Measurements from ENCODE around the gene DNMT3L.
A peak's percentile ranks its signal among the peaks of the same experiment; 100 is the strongest.

DNMT3L gene

GRCh38 chr21:44296916-44297315 lies 35.2 kb upstream of the DNMT3L start:
- no peak overlapping the region for H3K4me3 ChIP-seq
- H3K27ac ChIP-seq, result peak overlapping the region in 3 of 11 experiments; percentile 18 to 47 (median 40); a peak in 4 of 22 replicates
- no peaks in the 10 kb centered on the region for H3K9me3 ChIP-seq (replicated peaks in 1 of 11)
- peaks cover 57 to 77% (median 66%) of the 10 kb centered on the region in 10 experiments for H3K4me1 ChIP-seq
- no peaks in the 10 kb centered on the region for H3K36me3 ChIP-seq
- peak overlapping the region; percentile 55 to 100 (median 92) for H3K4me2 ChIP-seq
- H3K9ac ChIP-seq, result peak overlapping the region in 5 of 11 experiments; percentile 38 to 57 (median 47); a peak in 4 of 22 replicates
- H3K27me3 ChIP-seq, result no peaks in the 10 kb centered on the region
- peaks cover 14 to 16% (median 15%) of the 10 kb centered on the region in 11 experiments for H4K20me1 ChIP-seq
- TF ChIP-seq Cebpa-rat (IDR thresholded peaks at IDR 0.05), result no peak

GRCh38 chr21:44296103-44296519 lies 34.4 kb upstream of the DNMT3L start:
- H3K4me3 ChIP-seq, result no peak overlapping the region; a peak in 1 of 20 replicates
- no peaks in the 10 kb centered on the region for H3K9me3 ChIP-seq (replicated peaks in 1 of 11)
- H4K20me1 ChIP-seq, result peaks cover 6 to 8% (median 7%) of the 10 kb centered on the region in 11 experiments
- no peak for TF ChIP-seq Cebpa-rat (IDR thresholded peaks at IDR 0.05)
- H3K9ac ChIP-seq, result peak overlapping the region in 10 of 11 experiments; percentile 16 to 65 (median 48); a peak in 15 of 22 replicates
- H3K4me2 ChIP-seq, result peak overlapping the region; percentile 77 to 95 (median 89)
- peak overlapping the region in 9 of 11 experiments; percentile 25 to 63 (median 44); a peak in 15 of 22 replicates for H3K27ac ChIP-seq
- H3K27me3 ChIP-seq, result no peaks in the 10 kb centered on the region
- peaks cover 49 to 70% (median 58%) of the 10 kb centered on the region in 10 experiments for H3K4me1 ChIP-seq
- H3K36me3 ChIP-seq, result no peaks in the 10 kb centered on the region

- Histone ChIP-seq H3K4me3 (no peak overlapping the region; a peak in 1 of 20 replicates), H3K36me3 (no peaks in the 10 kb centered on the region), H3K4me1 (peaks cover 48 to 65% (median 53%) of the 10 kb centered on the region in 10 experiments), H3K27ac (peak overlapping the region in 9 of 11 experiments; percentile 25 to 63 (median 44); a peak in 15 of 22 replicates), H4K20me1 (peaks cover 1 to 8% (median 2%) of the 10 kb centered on the region in 11 experiments; a peak in 18 of 22 replicates), H3K9ac (peak overlapping the region in 9 of 11 experiments; percentile 16 to 65 (median 50); a peak in 15 of 22 replicates), H3K9me3 (replicated peaks in 1 of 11) (no peaks in the 10 kb centered on the region), H3K27me3 (no peaks in the 10 kb centered on the region), H3K4me2 (peak overlapping the region; percentile 77 to 95 (median 89))
- no peak for TF ChIP-seq Cebpa-rat (IDR thresholded peaks at IDR 0.05)
These were observed 33.9 kb upstream of the DNMT3L start for GRCh38 chr21:44295646-44296045.

- H3K9me3 ChIP-seq (replicated peaks in 1 of 11), result no peaks in the 10 kb centered on the region
- peak overlapping the region; percentile 77 to 95 (median 89) for H3K4me2 ChIP-seq
- peak overlapping the region in 10 of 11 experiments; percentile 5 to 65 (median 48); a peak in 16 of 22 replicates for H3K9ac ChIP-seq
- H3K27me3 ChIP-seq, result no peaks in the 10 kb centered on the region
- H3K27ac ChIP-seq, result peak overlapping the region in 8 of 11 experiments; percentile 7 to 63 (median 48); a peak in 12 of 22 replicates
- TF ChIP-seq Cebpa-rat (IDR thresholded peaks at IDR 0.05), result no peak
- peaks cover 48 to 64% (median 53%) of the 10 kb centered on the region in 10 experiments for H3K4me1 ChIP-seq
- H3K36me3 ChIP-seq, result no peaks in the 10 kb centered on the region
- peaks cover 0 to 10% (median 0%) of the 10 kb centered on the region in 11 experiments; a peak in 1 of 22 replicates for H4K20me1 ChIP-seq
- peak overlapping the region in 2 of 10 experiments; percentile 10 to 15; a peak in 4 of 20 replicates for H3K4me3 ChIP-seq
These were observed 33.5 kb upstream of the DNMT3L start for GRCh38 chr21:44295163-44295573.

- Histone ChIP-seq H3K4me1 (peaks cover 48 to 63% (median 53%) of the 10 kb centered on the region in 10 experiments), H3K27me3 (no peaks in the 10 kb centered on the region), H3K9ac (peak overlapping the region; percentile 5 to 65 (median 46); a peak in 16 of 22 replicates), H3K4me3 (peak overlapping the region in 2 of 10 experiments; percentile 10 to 15; a peak in 4 of 20 replicates), H3K27ac (peak overlapping the region in 7 of 11 experiments; percentile 12 to 63 (median 53); a peak in 12 of 22 replicates), H3K36me3 (no peaks in the 10 kb centered on the region), H3K9me3 (replicated peaks in 1 of 11) (no peaks in the 10 kb centered on the region), H4K20me1 (peaks cover 0 to 16% (median 0%) of the 10 kb centered on the region in 11 experiments; a peak in 1 of 22 replicates), H3K4me2 (peak overlapping the region; percentile 77 to 95 (median 89))
- TF ChIP-seq Cebpa-rat (IDR thresholded peaks at IDR 0.05), result no peak
These were observed 32.9 kb upstream of the DNMT3L start for GRCh38 chr21:44294391-44295162.

- TF ChIP-seq Cebpa-rat (IDR thresholded peaks at IDR 0.05), result no peak
- Histone ChIP-seq H3K4me3 (no peak overlapping the region), H3K9ac (no peak overlapping the region), H3K4me1 (peaks cover 42 to 55% (median 44%) of the 10 kb centered on the region in 10 experiments), H3K4me2 (0 out of 22 replicates have a peak overlapping the region, but pooled peaks of 1 of the 11 experiments have one; percentile 21), H3K27me3 (no peaks in the 10 kb centered on the region), H3K27ac (no peak overlapping the region), H4K20me1 (peaks cover 0 to 17% (median 0%) of the 10 kb centered on the region in 11 experiments; a peak in 1 of 22 replicates), H3K9me3 (replicated peaks in 1 of 11) (no peaks in the 10 kb centered on the region), H3K36me3 (no peaks in the 10 kb centered on the region)
These were observed 32.0 kb upstream of the DNMT3L start for GRCh38 chr21:44293551-44294231.

- Histone ChIP-seq H3K4me3 (no peak overlapping the region), H3K27me3 (no peaks in the 10 kb centered on the region), H3K36me3 (no peaks in the 10 kb centered on the region), H3K9me3 (replicated peaks in 1 of 11) (no peaks in the 10 kb centered on the region), H3K27ac (no peak overlapping the region), H3K4me1 (peaks cover 33 to 46% (median 35%) of the 10 kb centered on the region in 10 experiments), H3K4me2 (no peak overlapping the region), H4K20me1 (peaks cover 0 to 17% (median 0%) of the 10 kb centered on the region in 11 experiments; a peak in 1 of 22 replicates), H3K9ac (no peak overlapping the region)
- TF ChIP-seq Cebpa-rat (IDR thresholded peaks at IDR 0.05), result no peak
These were observed 31.1 kb upstream of the DNMT3L start for GRCh38 chr21:44292812-44293195.

- peaks cover 0 to 17% (median 0%) of the 10 kb centered on the region in 11 experiments; a peak in 1 of 22 replicates for H4K20me1 ChIP-seq
- H3K4me2 ChIP-seq, result no peak overlapping the region
- H3K4me3 ChIP-seq, result no peak overlapping the region
- no peaks in the 10 kb centered on the region for H3K27me3 ChIP-seq
- no peak overlapping the region for H3K9ac ChIP-seq
- TF ChIP-seq Cebpa-rat (IDR thresholded peaks at IDR 0.05), result no peak
- no peaks in the 10 kb centered on the region for H3K9me3 ChIP-seq (replicated peaks in 1 of 11)
- no peak overlapping the region for H3K27ac ChIP-seq
- peaks cover 28 to 45% (median 33%) of the 10 kb centered on the region in 10 experiments for H3K4me1 ChIP-seq
- no peaks in the 10 kb centered on the region for H3K36me3 ChIP-seq
These were observed 30.5 kb upstream of the DNMT3L start for GRCh38 chr21:44291936-44292811.
